Upper lobe of left lung (tissue), 4 donors: ENCODE data around the gene ASB5.

Experiments
- CTCF ChIP-seq, 6 experiments: fragments of 450-650 bp in 4 of 6; fragments of 200-600 bp in 2 of 6; sonication (generic) in 2 of 6; IDR thresholded peaks; one replicate each; pipeline ENCODE4 v1.5.1; 2016 to 2019; ENCODE audit warnings: antibody characterized with exemption in 6 of 6
- POLR2A ChIP-seq, 4 donors: fragments of 450-650 bp; IDR thresholded peaks; one replicate each; pipeline ENCODE4 v1.5.1; 2016 to 2017; ENCODE audit warnings: antibody characterized with exemption in 4 of 4, mild to moderate bottlenecking in 2 of 4

DNA sequence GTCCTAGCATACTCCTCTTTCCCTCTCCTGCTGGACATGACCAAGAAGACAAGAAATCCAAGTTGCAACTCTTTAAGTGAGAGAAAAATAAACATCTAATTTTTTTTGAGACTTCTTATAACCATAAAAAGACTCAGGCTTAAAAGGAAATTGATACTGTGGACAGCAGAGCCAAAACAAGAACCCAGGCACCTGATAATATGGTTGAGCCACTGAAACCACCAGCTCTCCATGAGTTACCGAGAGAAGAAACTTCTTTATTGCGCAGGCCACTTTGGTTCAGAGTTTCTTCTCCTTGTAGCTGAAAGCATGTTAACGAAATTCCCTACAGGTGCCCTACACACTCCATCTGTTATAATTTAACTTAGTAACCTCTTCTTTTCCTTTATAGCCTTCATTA lies 39.4 kb upstream of the ASB5 start:
- TF ChIP-seq CTCF (IDR thresholded peaks at IDR 0.05) = no peak
- TF ChIP-seq POLR2A (IDR thresholded peaks at IDR 0.05) = no peak
